ENCODE data around the gene HSDL2. TPM values are rescaled to one million over a fixed set of nuclear protein-coding genes. Genes with fewer than 3 reads are reported as not detected.

The HSDL2 gene
- total and polyA plus RNA-seq, 2 of the 4 experiments (the other 2 are of a cell fraction): 17.7 to 65.8 TPM

DNA sequence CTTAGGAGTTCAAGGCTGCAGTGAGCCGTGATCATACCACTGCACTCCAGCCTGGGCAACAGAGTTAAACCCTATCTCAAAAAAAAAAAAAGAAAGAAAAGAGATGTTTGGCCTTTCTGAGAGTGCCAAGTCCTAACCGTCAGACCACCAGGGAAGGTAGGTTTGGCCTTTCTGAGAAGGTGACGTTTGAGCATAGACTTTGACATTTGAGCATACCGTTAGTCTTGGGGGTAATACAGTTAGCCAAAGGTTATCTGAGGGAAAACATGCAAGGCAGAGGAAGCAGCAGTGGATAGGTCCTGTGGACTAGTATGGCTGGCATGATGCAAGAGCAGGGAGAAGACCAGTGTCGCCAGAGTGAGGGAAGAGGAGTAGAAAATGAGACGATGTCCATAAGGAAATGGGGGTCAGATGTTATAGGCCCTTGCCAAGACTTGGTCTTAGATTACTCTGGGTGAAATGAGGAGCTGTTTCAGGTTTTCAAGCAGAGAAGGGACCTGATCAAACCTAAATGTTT lies 50.2 kb downstream of the HSDL2 start:
- Histone ChIP-seq H3K4me2 (ENCODE audit: low read depth, low read length) (no peak overlapping the region), H4K20me1 (ENCODE audit: insufficient read depth, low read length) (no peaks in the 10 kb centered on the region), H3K36me3 (ENCODE audit: control insufficient read depth, insufficient read depth, low read length) (peaks cover 13% of the 10 kb centered on the region), H2BK20ac (ENCODE audit: low read depth, low read length) (no peak overlapping the region), H2BK120ac (ENCODE audit: low read depth, low read length) (no peak overlapping the region), H4K8ac (ENCODE audit: low read depth in 2 of 2, low read length in 2 of 2) (no peak overlapping the region), H3K79me1 (ENCODE audit: low read depth in 1 of 2, low read length in 2 of 2) (no peaks in the 10 kb centered on the region), H3K4me1 (ENCODE audit: control insufficient read depth, insufficient read depth, low read length) (no peaks in the 10 kb centered on the region), H4K5ac (ENCODE audit: low read depth, low read length) (no peak overlapping the region), H3K9me1 (ENCODE audit: insufficient read depth, low read length) (peaks cover 12% of the 10 kb centered on the region), H3K4ac (ENCODE audit: low read depth, low read length) (no peak overlapping the region), H3K23ac (ENCODE audit: low read depth, low read length) (no peak overlapping the region), H3K4me3 (ENCODE audit: insufficient read depth, low read depth, low read length) (no peak overlapping the region), H3K56ac (ENCODE audit: extremely low read depth, insufficient read depth, low read length) (no peak overlapping the region), H2BK5ac (ENCODE audit: low read depth, low read length, poor library complexity, severe bottlenecking) (no peak overlapping the region), H3K9ac (ENCODE audit: low read depth, low read length) (no peak overlapping the region), H3K9me3 (ENCODE audit: control insufficient read depth, insufficient read depth, low read length) (no peaks in the 10 kb centered on the region), H3K18ac (ENCODE audit: low read depth, low read length) (no peak overlapping the region), H4K91ac (ENCODE audit: insufficient read depth, low read depth, low read length) (no peak overlapping the region), H3K27ac (ENCODE audit: insufficient read depth, low read length) (no peak overlapping the region), H2AFZ (replicated peaks; ENCODE audit: low read length, poor library complexity) (no peak overlapping the region), H2AK5ac (ENCODE audit: low read depth, low read length) (no peak overlapping the region), H3K27me3 (ENCODE audit: control insufficient read depth, insufficient read depth, low read length) (no peaks in the 10 kb centered on the region), H2AK9ac (replicated peaks; ENCODE audit: low read depth, low read length, poor library complexity) (no peak overlapping the region), H3K14ac (replicated peaks; ENCODE audit: low read depth, low read length) (no peak overlapping the region), H2BK15ac (ENCODE audit: low read depth, low read length) (no peak overlapping the region)
- ChIA-PET CTCF (no interaction called here), POLR2A (ENCODE audit: unreplicated experiment) (no interaction called here)
- dilution Hi-C loops (cut with HindIII; ENCODE audit: low sequenced_read_pairs, unreplicated experiment) (no loop called here), intact Hi-C loops (cut with micrococcal nuclease) (no loop called here), in situ Hi-C loops (cut with MboI; ENCODE audit: low sequenced_read_pairs) (no loop called here)
- TF ChIP-seq SMC3 (IDR thresholded peaks at IDR 0.05; ENCODE audit: low read depth, low read length) (no peak), MAZ (IDR thresholded peaks at IDR 0.05; ENCODE audit: borderline replicate concordance, low read depth, low read length) (no peak), RAD21 (IDR thresholded peaks at IDR 0.05; ENCODE audit: low read length) (no peak), MXI1 (IDR thresholded peaks at IDR 0.05; ENCODE audit: borderline replicate concordance, low read depth, low read length) (no peak), FOS (IDR thresholded peaks at IDR 0.05; ENCODE audit: low read depth, low read length) (no peak), RCOR1 (IDR thresholded peaks at IDR 0.05; ENCODE audit: insufficient replicate concordance, low read length) (no peak), NFE2L2 (IDR thresholded peaks at IDR 0.05; ENCODE audit: low read depth, low read length) (no peak), BHLHE40 (IDR thresholded peaks at IDR 0.05; ENCODE audit: low read depth, low read length) (no peak)
- TF ChIP-seq, protein P1, sequence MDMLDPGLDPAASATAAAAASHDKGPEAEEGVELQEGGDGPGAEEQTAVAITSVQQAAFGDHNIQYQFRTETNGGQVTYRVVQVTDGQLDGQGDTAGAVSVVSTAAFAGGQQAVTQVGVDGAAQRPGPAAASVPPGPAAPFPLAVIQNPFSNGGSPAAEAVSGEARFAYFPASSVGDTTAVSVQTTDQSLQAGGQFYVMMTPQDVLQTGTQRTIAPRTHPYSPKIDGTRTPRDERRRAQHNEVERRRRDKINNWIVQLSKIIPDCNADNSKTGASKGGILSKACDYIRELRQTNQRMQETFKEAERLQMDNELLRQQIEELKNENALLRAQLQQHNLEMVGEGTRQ (IDR thresholded peaks at IDR 0.05; ENCODE audit: low read depth, low read length): no peak
- TF ChIP-seq, protein P2, sequence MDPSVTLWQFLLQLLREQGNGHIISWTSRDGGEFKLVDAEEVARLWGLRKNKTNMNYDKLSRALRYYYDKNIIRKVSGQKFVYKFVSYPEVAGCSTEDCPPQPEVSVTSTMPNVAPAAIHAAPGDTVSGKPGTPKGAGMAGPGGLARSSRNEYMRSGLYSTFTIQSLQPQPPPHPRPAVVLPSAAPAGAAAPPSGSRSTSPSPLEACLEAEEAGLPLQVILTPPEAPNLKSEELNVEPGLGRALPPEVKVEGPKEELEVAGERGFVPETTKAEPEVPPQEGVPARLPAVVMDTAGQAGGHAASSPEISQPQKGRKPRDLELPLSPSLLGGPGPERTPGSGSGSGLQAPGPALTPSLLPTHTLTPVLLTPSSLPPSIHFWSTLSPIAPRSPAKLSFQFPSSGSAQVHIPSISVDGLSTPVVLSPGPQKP (IDR thresholded peaks at IDR 0.05; ENCODE audit: borderline replicate concordance, low read depth, low read length): no peak
- DNase-seq (no peak), ATAC-seq (ENCODE audit: low read depth) (no peak)
- WGBS, 2 experiments (ENCODE audit: extremely low coverage in 2 of 2, insufficient read length in 1 of 2): 87% methylated on average over 5 of the region's 6 CpGs; no CpG with 5 or more reads in 1 of the 2 experiments
- no TSS peak for BruUV-seq (replicated peaks)
